ENCODE measurements around the gene SMURF2.

- no peak for TF ChIP-seq CTCF (IDR thresholded peaks at IDR 0.05)
- TF ChIP-seq POLR2A (IDR thresholded peaks at IDR 0.05) = no peak
These were observed 129.7 kb downstream of the SMURF2 start for GRCh38 chr17:64532409-64532808.

Data from uterus (tissue), 2 donors.